ENCODE measurements around the gene SLC25A42. TPM values are rescaled to one million over a fixed set of nuclear protein-coding genes. Genes with fewer than 3 reads are reported as not detected.

The SLC25A42 gene
- polyA plus RNA-seq, 1 experiment: 5.8 TPM

DNA sequence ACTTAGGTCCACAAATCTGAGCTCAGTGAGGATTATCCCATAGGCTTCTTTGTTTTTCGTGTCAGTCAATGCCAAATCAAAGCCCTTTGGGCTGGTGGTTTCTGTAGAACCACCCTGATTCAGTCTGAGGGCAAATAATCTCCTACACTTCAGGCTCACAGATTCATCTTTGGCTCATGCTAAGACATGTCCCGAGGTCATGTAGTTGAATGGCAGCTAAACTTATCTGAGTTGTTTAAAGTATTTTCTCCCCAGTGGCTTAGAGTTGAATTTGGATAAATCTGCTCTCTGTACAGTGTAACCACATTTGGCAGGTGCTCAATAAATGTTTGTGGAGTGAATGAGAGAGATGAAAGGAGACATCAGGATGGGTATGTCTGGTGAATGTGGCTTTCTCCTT is 13.1 kb upstream of the SLC25A42 start:
- POLR2A ChIA-PET: no interaction called here
- TF ChIP-seq CTCF (IDR thresholded peaks at IDR 0.05; ENCODE audit: insufficient read depth, low read depth, low read length): no peak
- Histone ChIP-seq H3K27me3 (ENCODE audit: control insufficient read depth, insufficient read depth, low read length) (no peaks in the 10 kb centered on the region), H3K4me3 (ENCODE audit: low read depth, low read length) (no peak overlapping the region), H3K36me3 (ENCODE audit: control insufficient read depth, insufficient read depth, low read length) (peaks cover 23% of the 10 kb centered on the region)
- DNase-seq (ENCODE audit: low read depth): no peak
- CTCF ChIA-PET: no interaction called here

DNA sequence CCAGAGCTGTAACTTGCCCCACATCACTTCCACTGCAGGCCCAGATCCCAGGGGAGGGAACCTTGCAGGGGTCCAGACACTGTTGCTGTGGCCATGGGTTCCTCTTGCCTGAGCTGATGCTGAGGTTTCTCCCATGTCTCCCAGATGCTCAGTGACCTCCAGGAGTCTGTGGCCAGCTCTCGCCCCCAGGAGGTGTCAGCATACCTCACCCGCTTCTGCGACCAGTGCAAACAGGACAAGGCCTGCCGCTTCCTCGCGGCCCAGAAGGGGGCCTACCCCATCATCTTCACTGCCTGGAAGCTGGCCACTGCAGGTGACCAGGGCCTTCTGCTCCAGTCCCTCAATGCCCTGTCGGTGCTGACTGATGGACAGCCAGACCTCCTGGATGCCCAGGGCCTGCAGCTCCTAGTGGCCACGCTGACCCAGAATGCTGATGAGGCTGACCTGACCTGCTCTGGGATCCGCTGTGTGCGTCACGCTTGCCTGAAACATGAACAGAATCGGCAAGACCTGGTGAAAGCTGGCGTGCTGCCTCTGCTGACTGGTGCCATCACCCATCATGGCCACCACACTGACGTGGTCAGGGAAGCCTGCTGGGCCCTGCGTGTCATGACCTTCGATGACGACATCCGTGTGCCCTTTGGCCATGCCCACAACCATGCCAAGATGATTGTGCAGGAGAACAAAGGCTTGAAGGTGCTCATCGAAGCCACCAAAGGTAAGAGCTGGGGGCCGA is 12.1 kb upstream of the SLC25A42 start:
- Histone ChIP-seq H3K36me3 (ENCODE audit: control insufficient read depth, insufficient read depth, low read length) (peaks cover 25% of the 10 kb centered on the region), H3K4me3 (ENCODE audit: low read depth, low read length) (no peak overlapping the region), H3K27me3 (ENCODE audit: control insufficient read depth, insufficient read depth, low read length) (no peaks in the 10 kb centered on the region)
- ChIA-PET POLR2A (no interaction called here), CTCF (interaction anchor here (0.8 to 2.2 kb wide), 7 partner anchors 11 to 123 kb away, joined by 3 to 7 read pairs (median 4); no protein-coding TSS in a partner anchor)
- TF ChIP-seq CTCF (IDR thresholded peaks at IDR 0.05; ENCODE audit: insufficient read depth, low read depth, low read length): no peak
- DNase-seq (ENCODE audit: low read depth): no peak

- H3K36me3 ChIP-seq (ENCODE audit: control insufficient read depth, insufficient read depth, low read length): peaks cover 33% of the 10 kb centered on the region
- no peaks in the 10 kb centered on the region for H3K27me3 ChIP-seq (ENCODE audit: control insufficient read depth, insufficient read depth, low read length)
- DNase-seq (ENCODE audit: low read depth): no peak
- TF ChIP-seq CTCF (IDR thresholded peaks at IDR 0.05; ENCODE audit: insufficient read depth, low read depth, low read length): no peak
- POLR2A ChIA-PET: no interaction called here
- H3K4me3 ChIP-seq (ENCODE audit: low read depth, low read length): no peak overlapping the region
- CTCF ChIA-PET: interaction anchor here (1.1 to 2.2 kb wide), 6 partner anchors 12 to 122 kb away, joined by 3 to 7 read pairs (median 4); no protein-coding TSS in a partner anchor
Observed at GRCh38 chr19:19052921-19053320, 10.9 kb upstream of the SLC25A42 start.

DNA sequence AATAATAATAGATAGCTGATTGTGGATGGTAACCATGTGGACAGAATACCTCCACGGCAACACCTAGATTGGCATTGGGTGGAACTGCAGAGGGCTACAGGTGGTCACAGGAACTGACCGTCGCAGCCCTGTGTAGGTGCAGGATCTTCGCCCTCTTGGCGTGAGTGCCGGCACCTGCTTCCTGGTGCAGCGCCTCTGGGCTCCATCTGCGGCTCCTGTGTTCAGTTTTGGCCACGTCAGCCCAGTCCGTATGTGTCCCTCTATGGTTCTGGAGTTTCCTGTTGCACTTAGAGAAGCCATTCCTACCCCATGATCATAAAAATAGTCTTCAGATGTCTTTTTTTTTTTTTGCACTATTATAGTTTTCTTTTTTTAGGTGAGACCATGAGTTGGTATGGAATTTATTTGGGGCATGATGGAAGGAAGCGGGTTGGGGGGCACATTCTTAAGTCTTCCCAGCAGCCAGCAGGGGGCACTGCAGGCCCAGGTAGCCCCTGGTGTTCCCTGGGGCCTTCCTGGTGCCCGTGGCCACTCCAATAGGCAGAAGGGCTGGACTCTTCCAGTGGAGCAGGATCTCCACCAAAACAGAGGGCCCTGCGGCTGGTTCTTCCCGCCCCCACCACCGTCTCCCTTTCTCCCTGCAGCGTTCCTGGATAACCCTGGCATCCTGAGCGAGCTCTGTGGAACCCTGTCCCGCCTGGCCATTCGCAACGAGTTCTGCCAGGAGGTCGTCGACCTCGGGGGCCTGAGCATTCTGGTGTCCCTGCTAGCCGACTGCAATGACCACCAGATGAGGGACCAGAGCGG is 10.1 kb upstream of the SLC25A42 start:
- peaks cover 35% of the 10 kb centered on the region for H3K36me3 ChIP-seq (ENCODE audit: control insufficient read depth, insufficient read depth, low read length)
- DNase-seq (ENCODE audit: low read depth): no peak
- H3K27me3 ChIP-seq (ENCODE audit: control insufficient read depth, insufficient read depth, low read length): no peaks in the 10 kb centered on the region
- ChIA-PET CTCF (interaction anchor here (0.7 to 2.2 kb wide), 11 partner anchors 9 to 121 kb away, joined by 3 to 19 read pairs (median 4); partner anchors contain the start of gene SLC25A42), POLR2A (no interaction called here)
- TF ChIP-seq CTCF (IDR thresholded peaks at IDR 0.05; ENCODE audit: insufficient read depth, low read depth, low read length): peak; percentile 75
- no peak overlapping the region for H3K4me3 ChIP-seq (ENCODE audit: low read depth, low read length)

GRCh38 chr19:19054315-19054938 is 9.4 kb upstream of the SLC25A42 start:
- no peaks in the 10 kb centered on the region for H3K27me3 ChIP-seq (ENCODE audit: control insufficient read depth, insufficient read depth, low read length)
- POLR2A ChIA-PET: no interaction called here
- peaks cover 35% of the 10 kb centered on the region for H3K36me3 ChIP-seq (ENCODE audit: control insufficient read depth, insufficient read depth, low read length)
- CTCF ChIA-PET: interaction anchor here (0.7 to 1.6 kb wide), 9 partner anchors 9 to 120 kb away, joined by 3 to 19 read pairs (median 4); partner anchors contain the start of gene SLC25A42
- DNase-seq (ENCODE audit: low read depth): no peak
- TF ChIP-seq CTCF (IDR thresholded peaks at IDR 0.05; ENCODE audit: insufficient read depth, low read depth, low read length): no peak
- no peak overlapping the region for H3K4me3 ChIP-seq (ENCODE audit: low read depth, low read length)
